Suprapubic skin (tissue), 4 donors: ENCODE measurements around the gene MCF2L.

Experiments
- CTCF ChIP-seq, 2 donors: fragments of 200-600 bp in 1 of 2; fragments of 450-650 bp in 1 of 2; sonication (generic) in 1 of 2; IDR thresholded peaks; one replicate each; pipeline ENCODE4 v1.5.1; 2016 to 2019; ENCODE audit warnings: antibody characterized with exemption in 2 of 2, mild to moderate bottlenecking in 1 of 2, moderate library complexity in 1 of 2
- EP300 ChIP-seq: sonication (generic); formaldehyde crosslinking; IDR thresholded peaks from one replicate; pipeline ENCODE4 v1.6.1; 2017; ENCODE audit warnings: antibody characterized with exemption
- POLR2A ChIP-seq, 2 donors: fragments of 450-650 bp; IDR thresholded peaks; one replicate each; pipeline ENCODE4 v1.6.1; 2017; ENCODE audit warnings: antibody characterized with exemption in 2 of 2, mild to moderate bottlenecking in 2 of 2, moderate library complexity in 2 of 2
- POLR2AphosphoS5 ChIP-seq, 3 donors: sonication (generic); formaldehyde crosslinking; IDR thresholded peaks; one replicate each; pipeline ENCODE4 v1.6.1; 2017; ENCODE audit warnings: antibody characterized with exemption in 3 of 3

GRCh38 chr13:113052206-113052605, 83.2 kb downstream of the MCF2L start:
- no peak for TF ChIP-seq POLR2A (IDR thresholded peaks at IDR 0.05)
- no peak for TF ChIP-seq CTCF (IDR thresholded peaks at IDR 0.05)
- TF ChIP-seq EP300 = no peak
- no peak for TF ChIP-seq POLR2AphosphoS5 (IDR thresholded peaks at IDR 0.05)
